ENCODE results near the gene MMP7. TPM values are rescaled to one million over a fixed set of nuclear protein-coding genes. Genes with fewer than 3 reads are reported as not detected.

Gene MMP7
- polyA plus RNA-seq (ENCODE audit: insufficient read length in 3 of 3): 10 to 100 TPM; 26.3 to 38.4 (median 28.6) TPM
- long read RNA-seq, donor 1, transcript MMP7-201 (6 exons, 1,125 nt): major isoform, 5 of 5 reads
- long read RNA-seq, donor 1, partial matches to known transcripts: 0 of 5 reads
- long read RNA-seq, donor 1, other reads (novel, unspliced or antisense): 0 of 5 reads
- long read RNA-seq, donor 2, transcript MMP7-201 (6 exons, 1,125 nt): major isoform, 10 of 11 reads
- long read RNA-seq, donor 2, partial matches to known transcripts: 0 of 11 reads
- long read RNA-seq, donor 2, other reads (novel, unspliced or antisense): 0 of 11 reads
- long read RNA-seq, donor 3, transcript MMP7-201 (6 exons, 1,125 nt): major isoform, 12 of 13 reads
- long read RNA-seq, donor 3, partial matches to known transcripts: 0 of 13 reads
- long read RNA-seq, donor 3, other reads (novel, unspliced or antisense): 0 of 13 reads
- long read RNA-seq, donor 4, transcript MMP7-201 (6 exons, 1,125 nt): major isoform, 5 of 6 reads
- long read RNA-seq, donor 4, partial matches to known transcripts: 0 of 6 reads
- long read RNA-seq, donor 4, other reads (novel, unspliced or antisense): 0 of 6 reads
- long read RNA-seq, donor 5: 0 reads
- long read RNA-seq, donor 6, transcript MMP7-201 (6 exons, 1,125 nt): major isoform, 35 of 40 reads
- long read RNA-seq, donor 6, partial matches to known transcripts: 5 of 40 reads
- long read RNA-seq, donor 6, other reads (novel, unspliced or antisense): 0 of 40 reads
- long read RNA-seq, donor 7, partial matches to known transcripts: 0 of 4 reads
- long read RNA-seq, donor 7, other reads (novel, unspliced or antisense): 0 of 4 reads
- long read RNA-seq, donor 8, transcript MMP7-201 (6 exons, 1,125 nt): major isoform, 14 of 19 reads
- long read RNA-seq, donor 8, partial matches to known transcripts: 5 of 19 reads
- long read RNA-seq, donor 8, other reads (novel, unspliced or antisense): 0 of 19 reads
- long read RNA-seq, donor 9, transcript MMP7-201 (6 exons, 1,125 nt): major isoform, 13 of 13 reads
- long read RNA-seq, donor 9, partial matches to known transcripts: 0 of 13 reads
- long read RNA-seq, donor 9, other reads (novel, unspliced or antisense): 0 of 13 reads
- long read RNA-seq, donor 10, transcript MMP7-201 (6 exons, 1,125 nt): major isoform, 6 of 7 reads
- long read RNA-seq, donor 10, partial matches to known transcripts: 0 of 7 reads
- long read RNA-seq, donor 10, other reads (novel, unspliced or antisense): 0 of 7 reads
- long read RNA-seq, donor 11, partial matches to known transcripts: 0 of 4 reads
- long read RNA-seq, donor 11, other reads (novel, unspliced or antisense): 0 of 4 reads
- long read RNA-seq, donor 12, transcript MMP7-201 (6 exons, 1,125 nt): major isoform, 7 of 8 reads
- long read RNA-seq, donor 12, partial matches to known transcripts: 0 of 8 reads
- long read RNA-seq, donor 12, other reads (novel, unspliced or antisense): 0 of 8 reads
- long read RNA-seq, donor 13: 0 reads
- long read RNA-seq, donor 14, transcript MMP7-201 (6 exons, 1,125 nt): major isoform, 7 of 7 reads
- long read RNA-seq, donor 14, partial matches to known transcripts: 0 of 7 reads
- long read RNA-seq, donor 14, other reads (novel, unspliced or antisense): 0 of 7 reads
- long read RNA-seq, donor 15, partial matches to known transcripts: 0 of 2 reads
- long read RNA-seq, donor 15, other reads (novel, unspliced or antisense): 0 of 2 reads
- long read RNA-seq, donor 16, transcript MMP7-201 (6 exons, 1,125 nt): major isoform, 19 of 19 reads
- long read RNA-seq, donor 16, partial matches to known transcripts: 0 of 19 reads
- long read RNA-seq, donor 16, other reads (novel, unspliced or antisense): 0 of 19 reads

- DNase-seq (ENCODE audit: extremely low read depth in 1 of 11, low read depth in 9 of 11, low spot score in 4 of 11): no peak
Observed at GRCh38 chr11:102530558-102530957, at the start of gene MMP7. Gene MMP7 (minus strand): TSS chr11:102530747. CDS start chr11:102530700, 47 bp downstream.

GRCh38 chr11:102577723-102578122 lies 47.2 kb upstream of the MMP7 start:
- no peak for DNase-seq (ENCODE audit: extremely low read depth in 1 of 11, low read depth in 9 of 11, low spot score in 4 of 11)

- no peak for DNase-seq (ENCODE audit: extremely low read depth in 1 of 11, low read depth in 9 of 11, low spot score in 4 of 11)
Observed at GRCh38 chr11:102577182-102577581, 46.6 kb upstream of the MMP7 start.

- DNase-seq (ENCODE audit: extremely low read depth in 1 of 11, low read depth in 9 of 11, low spot score in 4 of 11): no peak
Observed at GRCh38 chr11:102576350-102576749, 45.8 kb upstream of the MMP7 start.

GRCh38 chr11:102575012-102575411 lies 44.5 kb upstream of the MMP7 start:
- no peak for DNase-seq (ENCODE audit: extremely low read depth in 1 of 11, low read depth in 9 of 11, low spot score in 4 of 11)

- no peak for DNase-seq (ENCODE audit: extremely low read depth in 1 of 11, low read depth in 9 of 11, low spot score in 4 of 11)
Observed at GRCh38 chr11:102573851-102574250, 43.3 kb upstream of the MMP7 start.

- no peak for DNase-seq (ENCODE audit: extremely low read depth in 1 of 11, low read depth in 9 of 11, low spot score in 4 of 11)
Observed at GRCh38 chr11:102572554-102573220, 42.1 kb upstream of the MMP7 start.

GRCh38 chr11:102568851-102569250 lies 38.3 kb upstream of the MMP7 start:
- DNase-seq (ENCODE audit: extremely low read depth in 1 of 11, low read depth in 9 of 11, low spot score in 4 of 11): no peak

GRCh38 chr11:102566112-102566511 lies 35.6 kb upstream of the MMP7 start:
- no peak for DNase-seq (ENCODE audit: extremely low read depth in 1 of 11, low read depth in 9 of 11, low spot score in 4 of 11)

GRCh38 chr11:102564110-102564509 lies 33.6 kb upstream of the MMP7 start:
- DNase-seq (ENCODE audit: extremely low read depth in 1 of 11, low read depth in 9 of 11, low spot score in 4 of 11): no peak

- no peak for DNase-seq (ENCODE audit: extremely low read depth in 1 of 11, low read depth in 9 of 11, low spot score in 4 of 11)
Observed at GRCh38 chr11:102561636-102562035, 31.1 kb upstream of the MMP7 start.

- DNase-seq (ENCODE audit: extremely low read depth in 1 of 11, low read depth in 9 of 11, low spot score in 4 of 11): no peak
Observed at GRCh38 chr11:102560555-102561011, 30.0 kb upstream of the MMP7 start.

- no peak for DNase-seq (ENCODE audit: extremely low read depth in 1 of 11, low read depth in 9 of 11, low spot score in 4 of 11)
Observed at GRCh38 chr11:102559839-102560238, 29.3 kb upstream of the MMP7 start.

GRCh38 chr11:102555091-102555490 lies 24.5 kb upstream of the MMP7 start:
- no peak for DNase-seq (ENCODE audit: extremely low read depth in 1 of 11, low read depth in 9 of 11, low spot score in 4 of 11)

GRCh38 chr11:102553835-102554282 lies 23.3 kb upstream of the MMP7 start:
- no peak for DNase-seq (ENCODE audit: extremely low read depth in 1 of 11, low read depth in 9 of 11, low spot score in 4 of 11)

- DNase-seq (ENCODE audit: extremely low read depth in 1 of 11, low read depth in 9 of 11, low spot score in 4 of 11): no peak
Observed at GRCh38 chr11:102552447-102553194, 22.1 kb upstream of the MMP7 start.

GRCh38 chr11:102552020-102552419 lies 21.5 kb upstream of the MMP7 start:
- no peak for DNase-seq (ENCODE audit: extremely low read depth in 1 of 11, low read depth in 9 of 11, low spot score in 4 of 11)
